HG03196 (cell line): ENCODE results near the gene CYB5B.

Experiments used
- ATAC-seq: cut with Tn5 transposase; IDR thresholded peaks from one replicate; pipeline ENCODE4 v1.9.1; 2021; ENCODE audit not compliant: unreplicated experiment

The CYB5B gene

DNA sequence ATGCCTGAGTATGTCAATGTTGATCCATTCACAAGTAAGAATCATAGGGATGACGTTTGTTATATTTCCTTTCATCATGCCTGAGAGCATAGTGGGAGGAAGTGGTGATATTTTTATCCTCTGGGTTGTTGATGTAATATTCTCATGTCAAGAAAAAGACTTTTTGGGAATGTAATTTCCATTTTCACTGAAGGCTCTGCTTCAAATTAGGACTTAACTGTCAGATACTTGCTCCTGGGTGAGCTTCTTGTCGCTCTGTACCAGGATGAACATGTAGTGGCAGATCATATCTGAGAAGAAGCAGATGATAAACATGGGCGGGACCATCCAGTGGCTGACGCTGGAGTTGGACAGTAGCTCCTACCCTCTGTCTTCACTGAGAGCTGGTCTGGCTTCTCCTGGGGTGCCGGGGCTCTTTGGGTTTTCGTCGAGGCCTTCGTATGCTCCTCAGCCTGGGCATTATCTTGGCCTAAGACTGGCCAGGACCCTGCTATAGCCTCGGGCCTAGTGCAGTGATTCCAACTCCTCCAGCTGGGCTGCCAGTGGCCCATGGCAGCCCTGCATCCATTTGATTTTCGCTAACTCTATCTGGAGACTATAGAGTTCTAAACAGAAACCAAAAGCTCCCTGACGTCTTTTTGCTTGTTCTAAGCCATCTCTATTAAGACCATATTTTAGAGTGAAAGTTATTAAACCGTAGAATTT lies 19.7 kb downstream of the CYB5B start:
- no peak for ATAC-seq

DNA sequence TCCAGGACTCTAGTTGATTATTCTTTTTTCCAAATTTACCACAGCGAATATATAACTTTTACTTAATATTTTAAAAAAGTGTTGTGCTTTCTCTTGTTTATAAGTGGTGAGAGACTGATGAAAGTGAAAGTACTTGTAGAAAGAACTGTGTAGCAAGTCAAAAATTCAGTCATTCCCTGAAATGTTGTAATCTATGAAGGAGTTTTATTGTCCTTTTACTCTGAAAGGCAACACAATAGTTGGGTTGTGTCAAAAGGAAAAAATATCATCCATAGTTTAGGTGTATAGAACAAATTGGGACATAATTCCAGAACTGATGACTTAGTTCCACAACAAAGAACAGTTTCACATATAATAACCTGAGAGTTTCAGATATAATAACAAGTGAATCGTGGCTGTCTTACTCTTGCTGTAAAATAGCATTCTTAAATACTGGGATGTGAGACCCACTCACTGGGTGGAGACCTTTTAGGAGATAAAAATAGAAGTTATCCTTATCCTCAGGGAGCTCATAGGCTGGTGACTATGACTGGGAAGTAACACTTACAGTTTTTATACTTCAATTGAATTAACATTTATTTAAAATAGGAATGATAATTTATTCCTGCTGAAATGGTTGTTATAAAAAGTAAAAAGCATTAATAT lies 20.6 kb downstream of the CYB5B start:
- no peak for ATAC-seq

DNA sequence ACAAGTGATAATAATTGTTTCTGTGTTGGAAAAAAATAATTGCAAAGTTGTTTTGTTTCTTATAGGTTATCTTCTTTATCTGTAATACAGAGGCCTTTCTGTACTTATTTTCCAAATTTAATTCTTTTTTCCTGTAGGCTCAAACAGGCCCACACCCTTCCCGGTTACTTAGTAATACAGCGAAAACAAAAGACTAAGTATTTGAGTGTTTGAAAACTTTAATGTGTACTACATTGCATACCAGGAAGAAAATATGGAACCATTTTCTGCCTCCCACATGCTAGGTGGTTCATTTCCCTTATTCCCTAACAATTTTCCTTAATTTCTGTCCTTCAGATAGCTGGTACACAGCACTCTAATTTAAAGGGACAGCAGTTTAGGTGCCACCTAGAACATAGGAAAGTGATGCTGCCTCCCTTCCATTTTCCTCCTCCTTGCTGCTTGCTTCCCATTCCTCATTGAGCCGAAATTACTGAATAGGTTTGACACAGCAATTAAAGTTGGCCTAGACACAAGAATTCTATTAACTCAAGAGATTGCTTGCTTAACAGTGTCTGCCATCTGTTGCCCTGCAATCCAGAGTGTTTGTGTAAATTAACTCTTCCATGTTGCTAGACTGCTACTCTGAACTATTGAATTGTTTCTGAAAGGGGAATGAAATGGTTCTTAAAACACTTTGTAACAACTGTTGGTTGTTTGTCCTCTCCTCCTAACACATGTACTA lies 24.2 kb downstream of the CYB5B start:
- ATAC-seq: no peak

DNA sequence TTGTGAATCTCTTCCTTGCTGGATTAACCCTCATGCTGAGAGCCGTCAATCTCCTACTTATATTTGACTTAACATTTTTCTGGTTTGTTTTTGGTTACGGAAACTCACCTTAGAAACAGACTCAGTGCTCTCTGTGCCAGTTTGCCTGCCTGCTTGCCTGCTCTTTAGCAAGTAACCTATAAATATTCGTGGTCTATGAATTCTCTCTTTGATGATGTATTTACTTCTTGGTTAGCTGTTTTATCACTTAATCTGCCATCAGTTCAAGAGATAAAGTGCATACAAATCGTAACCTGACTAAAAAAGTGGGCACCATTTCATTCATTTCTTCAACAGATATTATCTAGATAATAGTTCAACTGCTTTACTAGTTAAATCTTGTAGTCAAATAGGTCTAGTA lies 26.7 kb downstream of the CYB5B start:
- ATAC-seq: no peak

DNA sequence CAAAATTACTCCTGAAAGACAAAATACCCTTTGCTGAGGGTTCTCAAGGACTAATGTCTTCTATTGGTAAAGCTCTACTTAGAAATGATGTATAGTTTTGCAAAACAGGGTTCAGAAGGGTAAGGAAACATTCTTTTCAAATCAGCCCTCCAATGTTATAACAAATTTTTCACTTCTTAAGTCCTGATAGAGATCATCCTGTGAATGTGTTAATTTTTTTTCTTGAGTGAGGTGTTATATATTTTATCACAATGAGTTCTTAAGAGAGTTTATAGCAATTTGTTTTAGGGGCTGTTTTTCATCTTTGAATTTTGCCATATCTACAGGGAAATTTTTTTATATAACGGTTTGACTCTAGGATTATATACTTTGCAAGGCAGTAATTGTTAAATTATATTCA lies 29.5 kb downstream of the CYB5B start:
- ATAC-seq: no peak

DNA sequence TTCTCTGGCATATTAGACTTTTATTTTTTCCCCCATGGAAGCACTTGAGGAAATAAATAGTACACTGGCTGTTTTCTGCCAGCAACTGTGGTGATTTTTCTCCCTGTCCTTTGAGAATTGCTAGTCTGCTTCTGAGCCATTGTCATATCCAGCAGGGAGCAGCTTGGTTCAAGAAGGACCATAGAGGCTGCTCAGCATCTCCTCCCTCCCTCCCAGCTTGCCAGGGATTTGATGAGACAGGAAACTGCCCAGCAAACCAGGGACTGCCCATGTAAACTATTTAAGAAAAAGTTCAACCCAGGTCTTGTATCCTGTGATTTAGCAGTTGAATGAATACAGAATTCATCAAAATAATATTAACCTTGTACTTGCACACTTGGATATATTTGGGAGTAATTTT lies 39.5 kb downstream of the CYB5B start:
- ATAC-seq: no peak

DNA sequence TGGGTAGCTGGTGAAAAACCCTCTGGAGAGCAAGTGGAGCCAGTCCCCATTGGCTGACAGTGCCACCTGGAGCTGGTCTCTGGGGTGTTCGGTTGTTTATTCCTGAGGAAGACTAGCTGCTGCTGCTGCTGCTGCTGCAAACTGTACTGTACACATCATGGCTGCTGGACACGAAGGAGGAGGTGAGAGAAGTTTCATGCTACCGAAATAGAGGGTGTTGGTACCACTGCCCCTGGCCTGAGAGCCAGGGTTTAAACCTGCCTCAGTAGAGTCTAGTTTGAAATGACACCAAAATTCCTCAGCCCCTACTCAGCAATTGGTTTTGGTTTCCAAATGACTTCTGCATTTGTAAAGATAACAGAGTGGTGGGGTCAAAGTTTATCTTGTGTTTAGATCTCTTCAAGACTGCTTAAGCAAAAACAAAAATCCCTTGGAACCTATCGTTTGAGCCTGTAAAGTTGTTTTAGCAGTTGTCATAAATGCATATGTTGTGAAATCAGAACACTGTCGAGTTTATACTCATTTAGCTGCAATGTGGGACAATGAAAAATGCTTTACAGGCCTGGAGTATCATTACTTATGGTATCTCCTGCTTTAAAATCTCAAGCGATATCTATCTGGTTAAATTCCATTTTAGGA lies 40.8 kb downstream of the CYB5B start:
- ATAC-seq: peak; percentile 37

DNA sequence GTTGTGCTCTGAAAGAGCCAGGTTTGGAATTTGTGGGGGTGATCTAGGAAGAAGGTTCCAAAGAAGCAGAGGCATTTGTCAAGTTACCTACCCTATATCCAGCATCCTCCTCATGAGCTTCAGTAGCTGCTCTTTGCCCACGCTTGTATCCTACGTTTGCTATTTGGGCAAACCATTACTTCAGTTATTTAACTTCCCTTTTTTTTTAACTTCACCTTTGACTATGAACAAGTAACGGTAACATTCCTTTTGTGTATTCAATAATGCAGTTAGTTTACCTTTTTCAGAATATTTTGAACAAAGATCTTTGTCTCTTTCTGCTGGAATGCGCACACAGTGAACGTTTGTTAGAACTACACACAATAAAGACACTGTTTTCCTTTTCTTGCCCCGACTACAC lies 41.5 kb downstream of the CYB5B start:
- no peak for ATAC-seq

DNA sequence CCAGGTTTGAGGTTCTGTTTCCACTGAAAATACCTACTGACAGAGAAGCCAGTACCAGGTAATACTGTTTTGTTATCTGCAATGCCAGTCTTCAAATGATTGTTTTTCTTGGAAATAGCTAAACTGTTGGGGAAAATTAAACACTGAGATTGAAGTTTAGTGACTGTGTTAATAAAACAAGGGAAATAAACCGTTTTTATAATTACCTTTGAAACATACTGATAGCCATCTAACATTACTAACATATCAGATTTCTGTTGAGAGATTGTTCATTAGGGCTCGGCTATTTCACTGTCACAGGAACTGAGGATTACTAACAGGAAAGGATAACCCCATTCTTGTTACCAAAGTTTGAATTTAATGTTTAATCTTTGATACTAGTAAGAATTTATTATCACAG lies 42.1 kb downstream of the CYB5B start:
- ATAC-seq: no peak

DNA sequence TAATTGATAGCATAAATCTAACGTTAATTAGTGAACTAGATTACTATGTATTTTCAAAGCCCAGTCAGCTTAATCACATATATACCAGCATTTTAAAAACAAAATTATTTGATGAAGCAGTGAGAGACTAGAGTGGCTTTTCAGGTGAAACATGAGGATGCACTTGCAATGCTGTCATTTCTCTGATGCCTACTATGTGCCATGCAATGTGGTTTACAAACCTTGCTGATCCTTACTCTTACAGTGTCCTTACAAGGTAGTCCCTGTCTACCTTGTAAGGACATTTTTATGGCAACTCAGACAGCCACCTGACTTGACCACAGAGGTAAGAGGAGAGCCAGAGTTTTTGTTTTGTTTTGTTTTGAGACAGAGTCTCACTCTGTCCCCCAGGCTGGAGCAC lies 42.7 kb downstream of the CYB5B start:
- no peak for ATAC-seq

DNA sequence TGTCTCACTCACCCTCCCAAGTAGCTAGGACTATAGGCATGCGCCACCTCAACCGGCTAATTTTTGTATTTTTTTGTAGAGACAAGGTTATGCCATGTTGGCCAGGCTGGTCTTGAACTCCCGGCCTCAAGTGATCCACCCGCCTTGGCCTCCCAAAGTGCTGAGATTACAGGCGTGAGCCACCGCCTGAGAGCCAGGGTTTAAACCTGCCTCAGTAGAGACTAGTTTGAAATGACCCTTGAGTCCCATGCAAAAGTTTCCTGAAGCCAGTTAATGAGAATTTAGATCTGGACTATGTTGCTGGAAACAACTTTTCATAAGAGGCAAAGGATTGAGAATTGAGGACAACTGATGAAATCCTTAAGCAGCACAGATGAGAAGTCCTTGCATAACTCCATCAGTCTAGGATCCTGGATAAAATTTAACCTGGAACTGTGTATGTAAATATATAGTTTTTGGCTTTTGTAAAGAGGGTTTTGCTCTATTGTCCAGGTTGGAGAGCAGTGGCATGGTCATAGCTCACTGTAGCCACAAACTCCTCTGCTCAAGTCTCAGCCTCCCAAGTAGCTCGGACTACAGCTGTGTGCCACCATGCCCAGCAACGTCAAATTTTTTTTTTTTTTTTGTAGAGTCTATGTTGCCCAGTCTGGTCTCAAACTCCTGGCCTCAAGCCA lies 43.2 kb downstream of the CYB5B start:
- no peak for ATAC-seq

DNA sequence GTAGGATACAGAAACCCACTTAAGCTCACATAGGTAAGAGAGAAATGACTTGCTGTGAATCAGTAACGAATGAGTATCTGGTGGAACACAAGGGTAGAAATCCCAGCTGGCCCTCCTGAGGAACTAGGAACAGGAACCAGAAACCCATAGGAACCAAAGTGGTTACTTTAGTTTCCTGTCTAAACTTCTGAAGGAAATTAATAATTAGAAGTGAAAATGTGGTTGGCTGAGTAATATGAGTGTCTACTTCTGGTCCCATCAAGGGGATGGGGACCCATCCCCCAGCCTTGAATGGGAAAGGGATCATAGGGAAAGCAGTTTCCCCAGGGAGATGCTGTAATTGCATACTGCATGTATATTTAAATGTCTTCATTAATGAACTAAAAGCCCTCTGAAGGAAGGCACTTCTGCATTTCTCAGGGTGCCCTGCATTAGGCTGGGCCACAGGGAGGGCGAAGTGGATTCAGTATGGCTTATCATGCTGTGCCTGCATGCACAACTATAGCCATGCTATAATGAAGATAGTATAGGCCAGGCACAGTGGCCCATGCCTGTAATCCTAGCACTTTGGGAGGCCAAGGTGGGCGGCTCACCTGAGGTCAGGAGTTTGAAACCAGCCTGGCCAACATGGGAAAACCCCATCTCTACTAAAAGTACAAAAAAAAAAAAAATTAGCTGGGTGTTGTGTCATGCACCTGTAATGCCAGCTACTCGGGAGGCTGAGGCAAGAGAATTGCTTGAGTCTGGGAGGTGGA lies 45.6 kb downstream of the CYB5B start:
- ATAC-seq: peak; percentile 64

DNA sequence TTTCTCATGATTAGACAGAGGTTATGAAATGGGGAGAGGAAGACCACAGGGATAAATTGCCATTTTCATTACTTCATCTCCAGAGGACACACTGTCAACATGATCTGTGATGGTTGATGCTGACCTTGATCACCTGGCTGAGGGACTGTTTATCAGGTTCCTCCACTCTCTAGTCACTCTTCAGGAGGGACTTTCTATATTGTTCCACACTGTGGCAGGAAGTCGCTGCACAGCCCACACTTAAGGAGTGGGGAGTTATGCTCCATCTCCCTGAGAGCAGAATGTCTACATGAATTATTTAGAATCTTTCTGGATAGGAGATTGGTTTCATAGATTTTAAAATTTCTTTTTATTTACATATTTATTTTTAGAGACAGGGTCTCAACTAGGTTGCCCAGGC lies 46.7 kb downstream of the CYB5B start:
- ATAC-seq: no peak

DNA sequence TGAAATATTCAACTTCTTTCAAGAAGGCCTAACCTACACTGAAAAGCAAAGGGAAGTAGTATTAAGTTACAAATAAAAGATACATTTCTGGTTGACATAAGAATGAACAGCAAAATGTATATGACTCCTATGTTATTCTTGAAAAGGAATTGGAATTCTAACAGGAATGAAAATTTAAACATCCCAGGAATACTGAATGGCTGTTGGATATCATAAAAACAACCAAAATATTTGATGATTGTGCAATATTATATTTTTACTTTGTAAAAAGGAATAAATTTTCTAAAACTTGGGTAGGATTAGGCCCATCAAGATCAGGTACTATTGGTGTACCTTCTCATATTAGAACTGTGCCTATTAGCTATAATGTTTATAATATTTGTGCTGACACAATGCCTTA lies 50.0 kb downstream of the CYB5B start:
- no peak for ATAC-seq

DNA sequence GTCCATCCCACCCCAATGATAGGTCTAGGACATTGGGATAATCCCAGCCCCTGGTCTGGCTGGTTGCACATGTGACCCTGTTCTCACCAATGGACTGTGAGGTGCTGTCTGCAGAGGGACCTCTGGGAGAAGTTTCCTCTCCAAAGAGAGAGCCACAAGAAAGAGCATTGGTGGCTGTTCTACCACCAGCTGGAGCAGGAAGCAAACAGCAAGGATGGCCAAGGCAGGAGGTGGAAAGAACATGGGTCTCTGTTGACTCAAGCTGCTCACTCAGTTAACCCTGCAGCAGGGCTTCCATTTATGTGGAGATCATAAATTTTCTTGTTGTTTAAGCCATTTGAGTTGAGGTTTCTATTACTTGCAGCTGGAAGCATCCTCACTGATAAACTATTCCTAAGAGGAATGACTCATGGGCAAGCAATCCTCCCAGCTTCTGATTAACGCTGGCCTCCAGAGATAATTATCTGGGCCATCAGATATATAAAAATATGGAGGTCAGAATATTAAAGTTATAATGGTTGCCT lies 52.6 kb downstream of the CYB5B start:
- no peak for ATAC-seq

DNA sequence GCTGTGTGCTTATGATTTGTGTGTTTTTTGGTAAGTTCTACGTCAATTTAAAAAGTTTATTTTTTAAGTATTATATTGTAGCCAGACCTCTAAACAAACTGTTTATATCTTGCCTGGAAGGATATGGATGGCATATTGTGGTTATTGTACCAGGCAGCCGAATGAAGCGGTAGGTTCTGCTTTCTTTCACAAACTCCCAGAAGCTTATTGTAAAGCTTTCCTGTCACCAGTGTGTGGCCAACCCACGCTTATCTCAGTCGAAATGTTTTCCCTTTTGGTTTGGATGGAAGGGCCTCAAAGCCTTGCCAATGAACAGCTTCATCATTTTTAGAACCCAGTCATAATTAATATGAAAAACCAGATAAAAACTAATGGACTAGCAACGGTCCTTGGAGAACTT lies 53.1 kb downstream of the CYB5B start:
- ATAC-seq: no peak

DNA sequence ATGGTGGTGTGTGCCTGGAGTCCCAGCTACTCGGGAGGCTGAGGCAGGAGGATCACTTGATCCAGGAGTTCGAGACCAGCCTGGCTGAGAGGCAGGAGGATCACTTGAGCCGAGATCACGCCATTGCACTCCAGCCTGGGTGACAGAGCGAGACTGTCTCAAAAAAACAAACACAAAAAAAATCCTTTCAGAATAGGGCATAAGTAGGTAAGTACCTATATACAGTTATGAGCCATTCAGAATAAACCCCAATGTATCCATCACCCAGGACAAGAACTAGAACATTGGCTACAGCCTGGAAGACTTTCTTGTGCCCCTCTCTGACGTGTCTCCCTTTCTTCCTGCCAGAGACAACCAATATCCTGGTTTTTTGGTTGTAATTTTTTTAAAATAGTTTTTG lies 54.3 kb downstream of the CYB5B start:
- ATAC-seq: no peak

DNA sequence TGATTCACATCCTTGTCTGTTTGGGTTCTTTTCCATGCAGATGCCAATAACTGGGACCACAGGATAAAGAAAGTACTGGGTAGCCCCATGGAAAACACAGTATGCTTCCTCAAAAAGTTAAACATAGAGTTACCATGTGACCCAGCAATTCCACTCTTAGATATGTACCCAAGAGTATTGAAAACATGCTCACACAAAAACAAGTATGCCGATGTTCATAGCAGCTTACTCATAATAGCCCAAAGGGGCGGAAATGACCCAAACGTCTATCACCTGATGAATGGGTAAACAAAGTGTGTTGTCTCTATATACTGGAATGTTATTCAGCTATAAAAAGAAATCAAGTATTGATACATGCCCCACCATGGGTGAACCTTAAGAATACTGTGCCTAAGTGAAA lies 55.4 kb downstream of the CYB5B start:
- no peak for ATAC-seq

DNA sequence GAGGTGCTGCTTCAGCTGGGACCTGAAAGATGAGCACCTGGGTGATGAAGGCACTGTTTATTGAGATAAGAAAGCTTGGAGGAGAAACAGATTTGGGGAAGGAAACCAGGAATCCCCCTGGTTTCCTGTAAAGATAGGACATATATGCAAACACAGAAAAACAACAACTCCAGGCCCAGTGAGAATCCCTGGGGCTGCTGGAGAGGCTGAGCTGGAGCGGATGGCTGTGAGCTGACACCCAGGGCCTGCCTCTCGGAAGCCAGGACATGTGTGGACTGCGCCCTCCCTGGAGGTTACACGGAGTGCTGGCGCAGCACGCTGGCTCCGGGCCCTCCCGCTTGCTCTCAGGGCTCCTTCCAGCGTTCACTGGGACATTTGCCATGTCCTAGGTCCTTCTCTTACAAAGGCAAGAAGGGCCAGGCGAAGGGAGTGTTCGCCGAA lies 57.5 kb downstream of the CYB5B start:
- ATAC-seq: no peak

DNA sequence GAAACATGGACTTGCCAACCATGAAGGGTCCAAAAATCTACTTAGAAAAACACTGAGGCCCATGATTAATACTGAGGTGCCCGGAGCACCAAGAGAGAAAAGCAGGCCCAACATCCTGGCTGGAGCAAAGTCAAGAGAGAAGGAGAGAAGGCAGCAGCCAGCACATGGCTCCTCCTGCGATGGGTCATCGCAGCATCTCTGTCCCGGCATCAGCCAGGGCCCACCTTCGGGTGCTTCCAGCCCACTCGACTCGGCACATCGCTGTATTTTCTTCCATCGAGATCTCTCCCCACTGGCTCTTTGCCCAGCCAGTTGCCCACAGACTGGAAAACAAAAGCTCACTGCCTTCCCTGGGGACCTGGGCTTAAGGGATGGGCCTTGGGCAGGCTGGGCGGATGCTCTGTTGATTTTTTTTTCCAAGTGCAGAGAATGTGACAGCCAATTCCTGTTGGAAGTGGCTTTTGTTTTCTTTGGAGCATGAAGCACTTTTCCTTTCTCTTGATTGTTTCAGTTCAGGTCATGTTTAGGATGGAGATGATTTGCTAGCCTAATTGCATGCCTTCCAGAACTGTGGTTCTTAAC lies 58.1 kb downstream of the CYB5B start:
- no peak for ATAC-seq
